ENCODE data around the gene NRXN3.

DNA sequence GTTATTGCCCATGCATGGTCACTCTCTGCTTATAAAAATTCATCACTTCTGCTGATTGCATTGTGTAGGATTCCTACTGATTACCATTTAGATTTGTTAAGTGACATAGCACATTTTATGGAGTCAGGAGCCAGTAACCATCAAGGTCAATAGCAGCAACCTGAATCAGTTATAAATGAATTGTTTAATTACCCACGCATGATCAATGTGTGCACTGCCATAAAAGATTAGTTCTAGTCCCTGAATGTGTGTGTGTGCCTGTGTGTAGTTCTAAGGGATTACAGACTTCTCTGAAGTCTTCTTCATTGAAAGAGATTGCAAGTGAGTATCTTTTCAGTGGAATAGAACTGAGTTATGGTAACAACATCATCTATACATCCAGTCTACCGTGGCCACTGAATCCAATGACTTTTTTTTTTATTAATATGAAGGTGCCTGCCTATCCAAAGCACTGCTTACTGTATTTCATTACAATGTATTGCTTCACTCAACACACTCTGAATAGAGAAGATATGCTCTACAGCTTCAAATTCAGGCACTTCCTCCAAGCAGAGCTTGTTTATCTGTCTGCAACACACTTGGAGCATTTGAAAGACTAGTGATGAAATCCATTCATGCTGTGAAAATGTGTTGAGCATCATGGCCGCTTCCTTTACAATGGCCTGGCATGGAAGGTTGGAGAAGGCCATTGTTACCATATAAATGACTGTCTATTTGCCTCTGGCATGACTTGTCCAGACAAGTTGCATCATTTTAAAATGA lies 1659.4 kb downstream of the NRXN3 start:
- TF ChIP-seq, protein P1, sequence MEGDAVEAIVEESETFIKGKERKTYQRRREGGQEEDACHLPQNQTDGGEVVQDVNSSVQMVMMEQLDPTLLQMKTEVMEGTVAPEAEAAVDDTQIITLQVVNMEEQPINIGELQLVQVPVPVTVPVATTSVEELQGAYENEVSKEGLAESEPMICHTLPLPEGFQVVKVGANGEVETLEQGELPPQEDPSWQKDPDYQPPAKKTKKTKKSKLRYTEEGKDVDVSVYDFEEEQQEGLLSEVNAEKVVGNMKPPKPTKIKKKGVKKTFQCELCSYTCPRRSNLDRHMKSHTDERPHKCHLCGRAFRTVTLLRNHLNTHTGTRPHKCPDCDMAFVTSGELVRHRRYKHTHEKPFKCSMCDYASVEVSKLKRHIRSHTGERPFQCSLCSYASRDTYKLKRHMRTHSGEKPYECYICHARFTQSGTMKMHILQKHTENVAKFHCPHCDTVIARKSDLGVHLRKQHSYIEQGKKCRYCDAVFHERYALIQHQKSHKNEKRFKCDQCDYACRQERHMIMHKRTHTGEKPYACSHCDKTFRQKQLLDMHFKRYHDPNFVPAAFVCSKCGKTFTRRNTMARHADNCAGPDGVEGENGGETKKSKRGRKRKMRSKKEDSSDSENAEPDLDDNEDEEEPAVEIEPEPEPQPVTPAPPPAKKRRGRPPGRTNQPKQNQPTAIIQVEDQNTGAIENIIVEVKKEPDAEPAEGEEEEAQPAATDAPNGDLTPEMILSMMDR (IDR thresholded peaks at IDR 0.05): no peak
- no peak for TF ChIP-seq POLR2A (IDR thresholded peaks at IDR 0.05)

All from heart left ventricle (tissue), 13 donors.